Measurements from ENCODE around the gene NTRK3.

NTRK3 gene

DNA sequence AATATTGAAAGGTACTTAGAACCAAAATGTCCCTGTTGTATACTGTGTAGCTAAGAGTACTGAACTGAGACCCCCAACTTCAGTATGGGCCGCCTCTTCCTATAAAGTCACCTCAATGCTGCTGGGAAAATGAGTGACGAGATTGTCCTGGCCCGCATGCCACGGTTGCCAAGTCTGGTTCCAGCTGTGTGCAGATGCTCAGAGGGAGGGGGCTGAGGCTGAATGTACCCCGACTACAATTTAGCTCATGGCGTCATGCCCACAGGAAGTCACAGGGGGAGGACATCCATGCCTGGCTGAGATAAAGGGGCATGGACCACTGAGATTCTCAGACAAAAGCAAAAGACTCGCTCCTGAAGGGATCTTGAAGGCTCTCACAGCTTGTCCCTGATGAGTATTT is 271.1 kb downstream of the NTRK3 start:
- no peak for DNase-seq (ENCODE audit: low read depth in 3 of 3)

DNA sequence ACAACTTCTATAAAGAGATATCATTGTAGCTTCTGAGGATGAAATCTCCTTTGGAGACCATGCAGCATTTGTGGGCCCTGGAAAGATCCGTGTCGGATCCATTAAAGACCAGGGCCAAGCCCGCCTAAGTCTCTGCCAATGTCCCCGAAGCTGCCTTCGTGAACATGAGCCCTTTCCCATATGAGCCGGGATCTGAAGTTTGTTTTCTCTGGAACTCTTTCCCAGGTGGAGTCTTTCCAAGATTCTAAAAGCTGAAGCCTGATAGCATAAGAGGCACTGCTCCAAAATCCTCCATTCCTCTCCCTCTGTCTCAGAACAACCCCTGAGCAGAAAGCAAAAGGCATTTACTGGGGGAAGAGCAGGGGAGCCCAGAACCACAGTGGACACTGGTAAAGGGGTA is 274.6 kb downstream of the NTRK3 start:
- DNase-seq (ENCODE audit: low read depth in 3 of 3), result no peak

DNA sequence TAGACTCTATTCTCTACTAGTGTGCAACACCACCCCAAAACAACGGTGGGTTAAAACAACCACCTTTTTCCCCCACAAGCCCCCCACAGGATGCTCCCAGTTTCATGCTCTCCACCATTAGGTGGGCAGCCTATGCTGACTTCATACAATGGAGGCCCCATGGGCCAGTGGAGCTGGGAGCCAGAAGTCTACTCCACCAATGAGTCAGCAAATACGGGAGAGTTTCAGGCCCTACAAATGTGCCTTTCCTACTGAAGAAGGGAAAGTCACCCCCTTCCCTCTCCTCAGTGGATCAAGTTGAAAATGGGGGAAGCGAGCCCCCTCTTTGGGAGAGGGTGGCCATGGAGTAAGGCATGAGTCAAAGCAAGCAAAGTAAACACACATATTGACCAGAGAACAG is 278.6 kb downstream of the NTRK3 start:
- DNase-seq (ENCODE audit: low read depth in 3 of 3), result no peak

DNA sequence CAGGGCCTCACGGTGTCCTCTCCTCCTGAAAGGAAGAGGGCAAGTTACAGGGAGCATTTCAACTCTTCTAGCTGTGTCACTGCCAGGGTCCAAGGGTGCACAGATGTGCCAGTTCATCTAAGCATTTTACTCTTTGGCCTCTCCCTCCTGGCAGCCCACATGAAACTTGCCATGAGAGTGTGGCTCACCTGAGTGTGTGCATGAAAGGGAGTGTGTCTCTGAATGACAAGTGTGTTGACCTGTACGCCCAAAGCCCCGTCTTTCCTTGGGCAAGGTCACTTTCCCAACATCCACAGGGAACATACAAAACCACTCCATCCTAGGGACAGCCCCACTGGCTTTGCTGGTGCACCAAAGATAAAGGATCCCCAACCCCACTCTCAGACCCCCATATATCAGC is 280.0 kb downstream of the NTRK3 start:
- DNase-seq (ENCODE audit: low read depth in 3 of 3), result no peak

DNA sequence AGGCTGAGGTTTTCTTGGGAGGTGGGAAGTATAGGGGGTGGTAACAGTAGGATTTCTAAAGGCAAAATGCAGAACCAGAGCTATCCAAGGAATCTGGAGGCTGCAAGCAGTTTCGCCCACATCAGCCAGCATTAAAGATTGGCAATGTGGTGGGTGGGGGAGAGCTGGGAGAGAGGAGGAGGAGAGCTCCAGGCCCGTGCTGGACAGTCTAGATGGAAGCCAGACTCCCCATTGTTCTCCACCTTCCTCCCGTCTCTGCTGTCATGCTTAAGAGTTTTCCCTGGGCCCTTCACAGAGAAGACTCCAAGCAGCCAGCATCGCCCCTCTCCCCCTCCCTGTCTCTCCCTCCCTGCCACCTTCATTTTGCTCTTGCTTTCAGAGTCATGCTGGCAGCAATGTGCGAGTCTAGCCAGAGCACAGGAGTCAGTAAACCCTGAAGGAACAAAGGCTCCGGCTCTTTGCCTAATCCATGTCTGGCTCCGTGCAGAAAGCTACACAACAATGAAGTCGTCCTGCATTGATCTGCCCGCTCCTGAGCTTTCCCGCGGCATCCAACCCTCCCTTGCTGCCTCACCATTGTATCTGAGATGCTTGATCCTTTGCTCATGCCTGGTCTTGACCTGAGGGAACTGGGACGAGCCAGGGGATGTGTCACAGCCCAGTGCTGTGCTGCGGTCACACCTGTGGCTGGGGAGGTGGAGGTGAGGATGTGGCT is 282.9 kb downstream of the NTRK3 start:
- DNase-seq (ENCODE audit: low read depth in 3 of 3), result no peak

DNA sequence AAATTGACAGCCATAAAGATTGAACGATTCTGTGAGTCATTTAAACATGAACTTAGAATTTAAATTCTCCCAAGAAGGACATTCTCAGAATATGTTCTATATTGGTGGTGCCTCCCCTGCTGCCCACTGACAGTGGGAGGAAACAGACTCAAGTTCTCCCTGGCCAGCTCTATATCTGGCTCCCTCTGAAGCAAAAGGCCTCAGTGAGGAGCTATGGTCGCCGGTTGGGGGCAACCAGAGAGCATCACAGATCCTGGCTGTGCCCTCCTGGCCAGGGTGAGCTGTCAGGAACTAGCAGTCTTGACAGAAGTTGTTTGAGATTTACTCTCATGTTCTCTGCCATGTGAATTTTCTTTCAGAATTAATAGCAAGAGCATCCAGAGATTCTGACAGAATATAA is 285.5 kb downstream of the NTRK3 start:
- DNase-seq (ENCODE audit: low read depth in 3 of 3), result no peak

DNA sequence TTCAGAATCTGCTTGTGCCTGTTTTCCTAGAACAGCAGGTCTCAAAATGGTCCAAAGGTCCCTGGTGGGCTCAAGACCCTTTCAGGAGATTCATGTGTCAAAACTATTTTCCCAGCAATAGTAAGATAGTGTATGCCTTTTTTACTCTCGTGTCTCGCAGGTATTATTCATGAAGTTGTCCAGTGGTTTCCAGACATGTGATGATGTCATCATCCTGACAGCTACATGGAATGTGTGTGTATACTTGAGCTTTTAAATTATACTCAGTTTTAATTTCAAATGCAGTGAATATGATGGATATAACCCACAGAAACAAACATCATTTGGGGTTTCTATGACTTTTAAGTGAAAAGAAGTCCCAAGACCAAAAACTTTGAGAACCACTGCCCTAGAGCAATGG is 288.6 kb downstream of the NTRK3 start:
- no peak for DNase-seq (ENCODE audit: low read depth in 3 of 3)

DNA sequence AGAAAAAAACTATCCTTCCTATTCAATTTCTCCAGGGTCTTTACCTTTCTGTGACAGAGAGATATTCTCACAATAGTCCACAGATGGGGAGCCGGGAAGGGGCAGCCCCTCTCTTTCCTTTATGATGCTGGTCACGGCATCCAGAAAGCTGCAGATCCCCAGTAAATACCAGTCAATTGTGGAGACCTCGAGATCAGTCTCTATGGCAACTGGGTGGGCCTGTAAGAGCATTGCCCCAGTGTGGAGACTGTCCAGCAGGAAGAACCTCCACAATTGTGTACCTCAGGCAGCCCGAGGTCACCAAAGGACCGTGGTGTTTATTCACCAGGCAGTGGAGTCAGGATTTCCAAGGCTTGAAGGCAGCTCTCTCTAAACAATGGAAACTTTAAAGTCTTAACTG is 291.2 kb downstream of the NTRK3 start:
- no peak for DNase-seq (ENCODE audit: low read depth in 3 of 3)

DNA sequence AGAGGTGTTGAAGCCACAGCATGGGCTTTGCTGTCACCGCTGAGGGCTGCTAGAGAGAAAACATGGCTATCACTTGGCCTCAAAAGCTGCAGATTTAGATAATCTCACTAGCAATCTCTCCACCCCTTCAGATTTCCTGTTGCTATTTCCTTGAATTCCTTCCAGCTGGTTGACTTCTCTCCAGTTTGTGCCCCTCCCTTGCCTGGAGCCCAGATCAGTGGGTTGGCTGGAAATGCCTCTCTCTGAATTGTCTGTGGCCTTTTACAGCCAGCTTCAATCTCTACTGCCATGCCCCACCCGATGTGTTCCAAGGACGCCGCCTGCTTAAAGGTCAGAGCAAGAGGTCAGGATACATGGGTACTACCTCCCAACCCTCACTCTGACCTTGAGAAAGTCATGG is 294.1 kb downstream of the NTRK3 start:
- no peak for DNase-seq (ENCODE audit: low read depth in 3 of 3)

DNA sequence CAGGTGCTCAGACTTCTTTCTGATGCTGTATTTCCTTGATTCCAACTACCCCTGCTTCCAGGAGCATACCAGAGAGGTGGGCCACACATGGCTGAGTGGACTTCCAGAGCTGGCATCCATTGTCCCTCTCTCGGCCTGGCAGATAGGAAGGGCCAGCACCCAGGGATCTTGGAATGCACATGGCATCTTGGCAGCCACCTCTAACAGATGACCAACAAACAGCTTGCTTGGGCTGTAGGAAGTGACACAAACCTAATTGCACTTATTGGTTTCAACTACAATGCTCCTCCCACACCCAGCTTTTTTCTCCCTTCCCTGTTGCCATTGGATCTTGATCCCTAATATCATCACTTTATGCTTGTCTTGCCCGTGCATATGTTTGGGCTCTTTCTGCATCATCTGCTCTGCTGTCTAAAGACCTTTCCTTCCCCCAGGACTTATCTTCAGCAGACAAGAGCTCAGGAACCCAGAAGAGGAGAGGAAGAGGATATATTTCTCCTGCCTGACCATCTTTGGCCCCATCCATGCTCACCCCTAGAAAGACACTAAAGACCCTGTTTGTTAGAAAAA is 294.6 kb downstream of the NTRK3 start:
- no peak for DNase-seq (ENCODE audit: low read depth in 3 of 3)

DNA sequence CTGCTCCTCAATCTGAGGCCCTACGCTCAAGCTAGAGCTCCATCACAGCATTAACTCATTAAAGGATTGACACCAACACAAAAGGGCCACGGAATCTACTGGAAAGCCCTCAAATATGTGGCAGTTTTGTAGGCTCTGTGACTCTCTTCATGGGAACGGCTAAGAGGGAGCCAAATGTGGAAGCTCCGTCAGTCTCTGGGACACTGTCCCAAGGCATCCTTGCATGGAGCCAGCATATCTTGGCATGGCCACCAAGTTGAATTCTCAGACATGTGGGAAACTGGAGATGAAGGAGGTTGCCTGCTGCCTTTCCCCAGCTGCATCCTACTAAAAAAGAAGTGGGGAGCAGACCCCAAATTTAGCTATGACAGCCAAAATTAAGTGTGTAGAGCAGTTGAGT is 296.9 kb downstream of the NTRK3 start:
- no peak for DNase-seq (ENCODE audit: low read depth in 3 of 3)

DNA sequence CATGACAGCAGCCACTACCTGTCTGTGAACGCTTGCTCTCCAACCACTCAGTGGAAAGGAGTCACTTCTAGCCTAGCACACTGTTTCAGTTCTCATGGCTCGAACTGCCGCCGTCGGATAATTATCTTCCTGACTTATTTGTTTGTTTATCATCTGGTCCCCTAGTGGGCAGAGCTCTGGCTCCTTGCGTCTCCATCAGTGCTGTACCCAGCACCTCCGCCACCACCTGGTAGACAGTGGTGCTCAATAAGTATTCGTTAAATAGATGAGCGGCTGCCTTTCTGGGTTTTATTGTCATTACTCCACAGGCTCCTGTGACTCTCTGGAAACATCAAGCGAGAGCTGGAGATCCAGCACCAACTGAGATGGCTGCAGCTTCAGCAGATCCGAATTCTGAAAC is 297.5 kb downstream of the NTRK3 start:
- no peak for DNase-seq (ENCODE audit: low read depth in 3 of 3)

DNA sequence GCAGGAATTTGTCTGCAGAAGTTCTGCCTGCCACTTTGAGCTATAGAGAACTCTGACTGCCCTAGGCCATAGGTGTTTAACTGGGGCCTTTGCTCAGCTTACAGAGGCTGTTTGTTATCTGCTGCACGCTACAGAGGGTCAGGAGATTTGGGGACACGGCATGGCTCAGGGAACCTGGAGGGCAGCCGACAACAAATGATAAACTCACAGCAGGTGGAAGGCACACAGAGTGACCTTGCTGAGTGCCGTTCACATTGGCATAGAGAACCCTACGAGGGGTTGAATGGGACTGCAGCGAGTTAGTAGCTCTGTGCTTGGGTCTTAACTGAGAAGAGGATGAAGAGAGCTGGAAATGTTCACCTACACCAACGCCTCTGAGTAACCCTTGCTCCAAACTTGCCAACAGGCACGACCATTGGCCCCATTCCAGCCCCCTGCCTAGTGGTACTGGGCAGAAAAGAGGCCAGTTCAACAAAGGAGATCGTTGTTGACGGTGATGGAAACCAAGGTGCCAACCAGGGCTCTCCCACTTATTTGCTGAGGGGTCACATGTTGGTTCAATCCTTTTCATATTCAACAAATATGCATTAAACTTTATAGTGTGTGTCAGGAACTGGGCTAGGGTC is 301.1 kb downstream of the NTRK3 start:
- no peak for DNase-seq (ENCODE audit: low read depth in 3 of 3)

DNA sequence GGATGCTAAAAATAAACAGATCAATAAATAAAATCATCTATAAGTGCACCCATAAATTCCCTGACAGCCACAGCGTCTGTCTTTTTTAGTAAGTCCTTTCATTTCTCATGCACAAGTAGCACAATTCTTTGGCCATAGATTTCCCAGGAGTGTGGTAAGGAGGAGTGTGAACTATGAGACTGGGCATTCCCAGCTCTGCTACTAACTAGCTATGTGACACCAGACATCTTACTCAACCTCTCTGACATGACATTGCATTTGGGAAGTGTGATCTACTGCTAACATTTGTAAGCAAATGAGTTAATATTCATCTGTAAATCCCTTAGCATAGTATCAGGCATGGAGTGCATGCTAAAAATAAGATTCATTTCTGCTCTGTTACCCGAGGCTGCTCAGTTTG is 301.7 kb downstream of the NTRK3 start:
- no peak for DNase-seq (ENCODE audit: low read depth in 3 of 3)

DNA sequence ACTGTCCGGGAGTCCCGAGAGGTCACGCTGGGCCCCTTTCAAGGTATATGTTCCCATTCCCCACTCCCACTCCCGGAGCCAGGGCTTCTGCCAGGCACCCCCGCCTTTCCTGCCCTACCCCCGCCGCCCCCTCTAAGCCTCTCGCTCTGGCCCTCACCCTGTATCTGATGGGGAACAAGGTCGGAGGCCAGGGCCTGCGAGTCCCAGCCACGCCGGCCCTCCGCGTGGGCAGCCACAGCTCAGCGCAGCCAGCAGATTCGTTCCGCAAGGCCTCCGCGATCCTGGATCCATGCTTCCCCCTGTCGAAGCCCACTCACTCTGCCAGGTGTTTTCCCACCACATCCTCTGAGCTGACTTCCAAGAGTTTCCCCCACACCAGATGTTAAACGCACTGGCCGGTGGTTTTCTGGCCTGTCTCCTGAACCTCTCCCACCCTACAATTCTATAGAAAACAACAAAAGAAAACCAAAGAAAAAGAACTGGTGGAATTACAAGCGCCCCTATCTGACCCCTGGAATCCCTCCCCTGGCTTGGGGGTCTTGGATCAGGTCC is 303.7 kb downstream of the NTRK3 start:
- DNase-seq (ENCODE audit: low read depth in 3 of 3), result no peak

DNA sequence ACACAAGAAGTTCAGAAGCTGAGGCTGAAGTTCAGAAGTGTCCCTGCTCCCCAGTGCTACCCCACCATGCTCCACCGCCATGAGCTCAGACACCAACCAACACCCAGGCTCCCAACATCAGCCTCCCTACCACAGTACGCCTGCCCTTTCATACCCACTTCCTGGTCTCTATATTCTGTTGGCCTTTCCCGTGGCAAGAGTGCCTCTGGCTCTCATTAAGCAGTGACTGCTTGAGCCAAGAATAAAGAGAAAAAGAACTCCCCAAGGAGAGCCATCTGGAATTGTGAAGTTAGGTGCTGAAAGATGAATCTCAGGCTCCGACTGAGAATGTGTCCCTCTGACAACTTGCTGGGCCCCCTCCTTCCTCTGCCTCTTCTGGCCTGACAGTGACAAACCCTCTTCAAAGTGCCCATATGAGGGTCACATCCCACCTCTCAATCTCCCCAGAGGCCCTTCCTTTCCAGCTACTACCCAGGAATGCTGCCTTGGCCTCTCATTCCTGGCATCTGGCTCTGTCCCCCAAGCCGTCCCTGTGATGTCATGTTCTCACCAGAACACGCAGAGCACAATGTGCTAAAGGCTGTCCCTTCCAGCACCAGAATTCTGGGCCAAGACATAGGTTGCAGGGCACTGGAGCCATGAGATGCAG is 306.8 kb downstream of the NTRK3 start:
- no peak for DNase-seq (ENCODE audit: low read depth in 3 of 3)

DNA sequence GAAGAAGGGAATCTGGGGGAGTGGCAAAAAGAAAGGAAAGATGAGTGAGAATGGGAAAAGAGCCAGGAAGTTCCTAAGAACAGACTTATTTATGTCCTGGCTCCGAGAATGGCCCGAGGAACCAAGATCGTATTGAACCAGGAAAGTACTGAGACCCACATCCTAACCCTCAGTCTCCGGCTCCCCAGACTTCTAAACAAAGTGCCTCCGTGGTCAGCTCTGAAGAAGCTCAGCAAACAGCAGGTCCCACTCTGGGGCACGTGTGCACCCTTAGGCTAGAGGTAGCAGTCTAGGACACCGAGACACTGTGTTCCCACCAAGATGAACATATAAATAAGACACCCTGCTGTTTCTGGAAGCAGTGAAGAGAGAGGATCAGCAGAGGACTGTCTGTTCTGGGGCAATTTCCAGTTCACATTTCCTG is 307.4 kb downstream of the NTRK3 start:
- DNase-seq (ENCODE audit: low read depth in 3 of 3), result no peak

DNA sequence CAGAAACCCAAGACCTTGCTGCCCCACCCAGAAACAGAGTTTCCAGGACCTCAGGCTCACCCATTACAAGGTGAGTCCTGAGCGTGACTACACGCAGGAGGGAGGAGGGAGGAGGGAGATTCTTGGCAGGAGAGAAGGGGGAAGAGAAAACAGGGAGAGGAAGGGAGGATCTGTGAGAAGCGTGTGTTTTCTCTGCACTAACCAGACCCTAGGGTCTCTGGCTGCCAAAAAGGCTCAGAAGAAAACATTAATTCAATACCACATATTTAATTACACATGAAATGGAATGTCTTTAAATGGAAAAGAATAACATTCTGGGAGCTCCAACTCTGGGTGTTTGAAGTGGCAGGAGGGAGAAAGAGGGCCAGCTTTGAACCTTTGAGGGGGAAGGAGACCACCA is 309.0 kb downstream of the NTRK3 start:
- no peak for DNase-seq (ENCODE audit: low read depth in 3 of 3)

DNA sequence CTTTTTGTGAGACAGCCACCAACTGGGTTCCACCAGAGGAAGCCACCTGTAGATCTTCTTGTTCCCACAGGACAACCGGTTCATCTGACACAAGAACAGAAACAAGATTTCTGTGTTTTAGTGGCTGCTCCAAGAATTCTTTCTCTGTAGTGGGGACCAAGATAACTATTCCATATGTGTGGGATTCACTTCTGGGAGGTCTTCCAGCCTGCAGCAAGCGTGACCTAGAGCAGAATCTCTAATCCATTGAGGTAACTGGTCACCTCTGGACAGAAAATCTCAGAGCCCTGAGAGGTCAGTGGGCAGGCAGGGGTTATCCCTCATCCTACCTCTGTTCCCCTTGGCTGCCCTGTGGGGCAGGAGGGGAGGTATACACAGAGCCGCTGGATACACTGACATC is 311.3 kb downstream of the NTRK3 start:
- DNase-seq (ENCODE audit: low read depth in 3 of 3), result no peak

DNA sequence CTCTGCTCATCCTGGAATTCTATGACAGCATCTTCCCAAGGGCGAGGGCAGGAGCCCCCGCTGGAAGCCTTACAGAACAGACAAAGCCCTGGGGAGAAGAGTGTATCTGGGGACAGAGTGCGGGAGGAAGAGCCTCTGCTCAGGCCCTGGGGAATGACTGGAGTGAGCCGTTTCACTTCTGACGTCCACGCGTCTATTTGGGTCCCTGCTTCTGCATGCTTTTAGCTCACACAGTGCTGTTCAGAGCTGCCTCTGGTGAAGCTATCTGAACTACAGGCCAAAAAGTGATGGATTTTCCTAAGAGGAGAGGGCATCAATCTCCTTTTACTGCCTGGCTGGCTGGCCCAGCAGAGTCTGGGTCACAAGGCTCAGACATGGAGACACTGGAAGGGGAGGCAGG is 311.8 kb downstream of the NTRK3 start:
- DNase-seq (ENCODE audit: low read depth in 3 of 3), result no peak

DNA sequence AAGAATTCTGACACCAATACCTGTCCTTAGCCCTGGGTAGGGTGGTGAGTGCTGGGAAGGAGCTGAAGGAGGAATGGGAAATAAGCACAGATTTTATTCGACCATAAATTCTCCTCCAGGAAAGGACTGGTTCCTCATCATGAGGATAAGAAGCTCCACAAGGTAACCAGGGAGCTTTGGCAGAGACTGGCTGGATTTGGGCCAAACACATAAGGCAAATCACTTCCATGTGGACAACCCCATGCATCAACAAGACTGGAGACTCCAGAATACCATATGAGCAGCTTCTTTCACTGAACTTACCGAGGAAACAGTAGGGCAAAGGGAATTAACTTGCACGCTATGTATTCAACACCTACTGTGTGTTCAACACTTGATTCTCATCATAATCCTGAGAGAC is 312.5 kb downstream of the NTRK3 start:
- no peak for DNase-seq (ENCODE audit: low read depth in 3 of 3)

DNA sequence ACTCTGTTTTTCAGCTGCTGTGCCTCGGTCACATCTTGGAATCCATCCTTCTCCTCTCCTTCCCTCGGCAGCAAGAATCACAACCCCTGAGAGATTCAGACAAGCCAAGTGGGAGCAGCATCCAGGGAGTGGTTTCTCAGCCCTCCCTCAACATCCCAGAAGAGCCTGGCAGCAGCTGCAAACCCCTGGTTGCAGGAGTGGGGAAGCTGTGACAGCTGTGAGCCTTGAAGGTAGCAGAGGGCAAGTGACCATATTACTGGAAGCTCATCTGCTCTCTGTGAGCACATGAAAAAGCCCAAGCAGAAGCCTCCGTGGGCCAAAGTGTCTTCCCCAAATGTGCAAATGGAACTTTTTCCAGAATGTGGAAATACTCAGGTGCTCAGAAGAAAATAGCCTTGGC is 312.9 kb downstream of the NTRK3 start:
- no peak for DNase-seq (ENCODE audit: low read depth in 3 of 3)

DNA sequence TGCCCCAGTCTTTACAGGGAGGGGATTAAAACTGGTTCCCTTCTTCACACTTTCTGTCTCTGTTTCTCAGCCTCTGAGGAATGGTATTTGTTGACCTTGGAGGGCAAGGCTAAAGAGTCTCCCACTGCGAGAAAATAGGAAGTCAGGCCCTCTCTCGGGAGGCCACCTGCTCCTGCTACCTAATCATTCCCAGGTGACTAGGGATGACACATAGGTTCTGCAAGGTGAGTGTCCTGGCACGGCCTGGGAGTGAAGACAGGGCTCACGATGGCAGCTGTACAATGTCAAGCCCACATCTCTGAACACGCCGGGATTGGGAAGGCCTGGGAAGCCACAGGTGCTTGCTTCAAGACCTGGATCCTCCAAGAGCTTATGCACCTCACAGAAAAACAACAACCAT is 314.2 kb downstream of the NTRK3 start:
- no peak for DNase-seq (ENCODE audit: low read depth in 3 of 3)

Measured in stimulated activated CD4-positive, alpha-beta T cell treated with anti-CD3 and anti-CD28 coated beads, TNF-alpha, amount 100 ng/mL, for 48 hours (primary cell).